HG02970 (cell line): ENCODE results near the gene MAP2K2.
A peak's percentile ranks its signal among the peaks of the same experiment; 100 is the strongest.

Source experiments
- ATAC-seq: cut with Tn5 transposase; IDR thresholded peaks from one replicate; pipeline ENCODE4 v1.9.1; 2021; ENCODE audit warnings: mild to moderate bottlenecking, moderate library complexity, moderate number of reproducible peaks; ENCODE audit not compliant: unreplicated experiment, low FRiP score

The MAP2K2 gene

GRCh38 chr19:4082172-4082571 lies 41.8 kb downstream of the MAP2K2 start:
- ATAC-seq = no peak

GRCh38 chr19:4081441-4082129 lies 42.3 kb downstream of the MAP2K2 start:
- ATAC-seq = no peak

- no peak for ATAC-seq
These were observed 43.4 kb downstream of the MAP2K2 start for GRCh38 chr19:4080473-4080872.

GRCh38 chr19:4077800-4078684 lies 45.9 kb downstream of the MAP2K2 start:
- no peak for ATAC-seq

GRCh38 chr19:4077007-4077374 lies 46.9 kb downstream of the MAP2K2 start:
- ATAC-seq = no peak

- ATAC-seq = no peak
These were observed 48.5 kb downstream of the MAP2K2 start for GRCh38 chr19:4075373-4075772.

GRCh38 chr19:4071610-4072009 lies 52.3 kb downstream of the MAP2K2 start:
- no peak for ATAC-seq

- ATAC-seq = no peak
These were observed 54.5 kb downstream of the MAP2K2 start for GRCh38 chr19:4069331-4069959.

GRCh38 chr19:4068047-4068966 lies 55.6 kb downstream of the MAP2K2 start:
- ATAC-seq = no peak

GRCh38 chr19:4067396-4068046 lies 56.4 kb downstream of the MAP2K2 start:
- ATAC-seq = no peak

- ATAC-seq = no peak
These were observed 57.1 kb downstream of the MAP2K2 start, which contains the start of gene ZBTB7A for GRCh38 chr19:4066682-4067395. Gene ZBTB7A (minus strand): TSS chr19:4066899. CDS start chr19:4055232, 11,667 bp downstream.

- ATAC-seq = no peak
These were observed 57.7 kb downstream of the MAP2K2 start for GRCh38 chr19:4066176-4066606.

GRCh38 chr19:4065430-4066175 lies 58.3 kb downstream of the MAP2K2 start:
- peak; percentile 87 for ATAC-seq

- peak; percentile 1 for ATAC-seq
These were observed 59.2 kb downstream of the MAP2K2 start for GRCh38 chr19:4064496-4065260.

GRCh38 chr19:4064149-4064495 lies 59.8 kb downstream of the MAP2K2 start:
- ATAC-seq = no peak

GRCh38 chr19:4063369-4064148 lies 60.4 kb downstream of the MAP2K2 start:
- ATAC-seq = no peak
